ENCODE measurements around the gene CD81.

DNA sequence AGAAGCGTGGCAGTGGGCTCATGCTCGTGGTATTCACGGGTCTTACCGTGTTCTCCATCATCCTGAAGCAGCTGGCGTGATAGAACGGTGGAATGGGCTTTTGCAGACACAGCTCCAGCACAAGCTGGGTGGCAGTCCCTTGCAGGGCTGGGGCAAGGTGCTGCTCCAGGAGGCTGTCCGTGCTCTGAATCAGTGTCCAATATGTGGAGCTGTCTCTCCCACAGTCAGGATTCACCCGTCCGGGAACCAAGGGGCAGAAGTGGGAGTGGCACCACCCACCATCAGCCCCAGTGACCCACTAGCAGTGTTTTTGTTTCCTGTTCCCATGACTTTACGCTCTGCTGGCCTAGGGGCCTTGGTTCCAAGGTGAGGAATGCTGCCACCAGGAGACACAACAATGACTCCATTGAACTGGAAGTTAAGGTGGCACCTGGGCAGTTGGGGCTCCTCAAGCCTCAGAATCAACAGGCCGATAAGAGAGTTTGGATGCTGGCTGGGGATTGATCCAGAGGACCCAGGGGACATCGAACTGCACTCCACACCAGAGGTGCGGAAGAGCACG lies 16.9 kb upstream of the CD81 start:
- TF ChIP-seq EZH2 (IDR thresholded peaks at IDR 0.05; ENCODE audit: insufficient read depth, poor library complexity, severe bottlenecking): no peak
- no peak for TF ChIP-seq EZH2phosphoT487 (IDR thresholded peaks at IDR 0.05; ENCODE audit: insufficient read depth, low read depth)
